Stimulated activated CD4-positive, alpha-beta T cell treated with anti-CD3 and anti-CD28 coated beads, Interleukin-2, amount 100 ng/mL, for 48 hours (primary cell): Measurements from ENCODE around the gene UNC5CL.

Experiments
- DNase-seq, 2 donors: peaks; one replicate each; pipeline ENCODE4 v3.0.0-alpha.2; 2020

Gene UNC5CL

GRCh38 chr6:41063884-41064285 lies 24.9 kb upstream of the UNC5CL start:
- DNase-seq: no peak

GRCh38 chr6:41062056-41062455 lies 23.0 kb upstream of the UNC5CL start:
- DNase-seq: no peak

- no peak for DNase-seq
Measured at GRCh38 chr6:41061196-41061726, 22.2 kb upstream of the UNC5CL start.

GRCh38 chr6:41059556-41059955 lies 20.5 kb upstream of the UNC5CL start:
- DNase-seq: no peak

- DNase-seq: no peak
Measured at GRCh38 chr6:41058783-41059181, 19.8 kb upstream of the UNC5CL start.

- DNase-seq: no peak
Measured at GRCh38 chr6:41056768-41057490, 17.9 kb upstream of the UNC5CL start.

- DNase-seq: no peak
Measured at GRCh38 chr6:41055149-41055548, 16.1 kb upstream of the UNC5CL start.

- no peak for DNase-seq
Measured at GRCh38 chr6:41054511-41054910, 15.5 kb upstream of the UNC5CL start.

GRCh38 chr6:41053041-41053440 lies 14.0 kb upstream of the UNC5CL start, which contains the start of gene APOBEC2:
Gene APOBEC2 (plus strand): TSS chr6:41053202. CDS start chr6:41053348, 146 bp downstream.
- DNase-seq: no peak

GRCh38 chr6:41051873-41052272 lies 12.9 kb upstream of the UNC5CL start:
- DNase-seq: no peak

- no peak for DNase-seq
Measured at GRCh38 chr6:41050536-41050935, 11.5 kb upstream of the UNC5CL start.

GRCh38 chr6:41049955-41050354 lies 10.9 kb upstream of the UNC5CL start:
- DNase-seq: no peak

- no peak for DNase-seq
Measured at GRCh38 chr6:41049521-41049920, 10.5 kb upstream of the UNC5CL start.

GRCh38 chr6:41047745-41048732 lies 9.0 kb upstream of the UNC5CL start:
- no peak for DNase-seq

GRCh38 chr6:41047306-41047705 lies 8.3 kb upstream of the UNC5CL start:
- DNase-seq: no peak

GRCh38 chr6:41046084-41046483 lies 7.1 kb upstream of the UNC5CL start:
- no peak for DNase-seq

- no peak for DNase-seq
Measured at GRCh38 chr6:41045664-41046063, 6.6 kb upstream of the UNC5CL start.

GRCh38 chr6:41043151-41043550 lies 4.1 kb upstream of the UNC5CL start:
- DNase-seq: no peak

- no peak for DNase-seq
Measured at GRCh38 chr6:41042226-41043055, 3.4 kb upstream of the UNC5CL start, which contains the start of gene TSPO2. Gene TSPO2 (plus strand): TSS chr6:41042467. CDS start chr6:41042986, 519 bp downstream.

GRCh38 chr6:41040940-41041536 lies 2.0 kb upstream of the UNC5CL start:
- no peak for DNase-seq

- DNase-seq: no peak
Measured at GRCh38 chr6:41040101-41040939, 1.3 kb upstream of the UNC5CL start.
